ENCODE measurements around the gene UBA6. TPM values are rescaled to one million over a fixed set of nuclear protein-coding genes. Genes with fewer than 3 reads are reported as not detected.

Gene UBA6
- total RNA-seq, 2 donors from 2014 or later: 56.0 to 130 TPM

GRCh38 chr4:67682266-67682665 lies 18.7 kb downstream of the UBA6 start:
- Histone ChIP-seq H3K4me1 (replicated peaks) (no peaks in the 10 kb centered on the region), H3K27me3 (replicated peaks; ENCODE audit: insufficient read depth) (no peaks in the 10 kb centered on the region), H3K4me3 (no peak overlapping the region), H3K36me3 (no peaks in the 10 kb centered on the region), H3K27ac (no peak overlapping the region), H3K9me3 (no peaks in the 10 kb centered on the region)
- WGBS: 81% methylated on average over 1 of the region's 1 CpG
- TF ChIP-seq, protein P1, sequence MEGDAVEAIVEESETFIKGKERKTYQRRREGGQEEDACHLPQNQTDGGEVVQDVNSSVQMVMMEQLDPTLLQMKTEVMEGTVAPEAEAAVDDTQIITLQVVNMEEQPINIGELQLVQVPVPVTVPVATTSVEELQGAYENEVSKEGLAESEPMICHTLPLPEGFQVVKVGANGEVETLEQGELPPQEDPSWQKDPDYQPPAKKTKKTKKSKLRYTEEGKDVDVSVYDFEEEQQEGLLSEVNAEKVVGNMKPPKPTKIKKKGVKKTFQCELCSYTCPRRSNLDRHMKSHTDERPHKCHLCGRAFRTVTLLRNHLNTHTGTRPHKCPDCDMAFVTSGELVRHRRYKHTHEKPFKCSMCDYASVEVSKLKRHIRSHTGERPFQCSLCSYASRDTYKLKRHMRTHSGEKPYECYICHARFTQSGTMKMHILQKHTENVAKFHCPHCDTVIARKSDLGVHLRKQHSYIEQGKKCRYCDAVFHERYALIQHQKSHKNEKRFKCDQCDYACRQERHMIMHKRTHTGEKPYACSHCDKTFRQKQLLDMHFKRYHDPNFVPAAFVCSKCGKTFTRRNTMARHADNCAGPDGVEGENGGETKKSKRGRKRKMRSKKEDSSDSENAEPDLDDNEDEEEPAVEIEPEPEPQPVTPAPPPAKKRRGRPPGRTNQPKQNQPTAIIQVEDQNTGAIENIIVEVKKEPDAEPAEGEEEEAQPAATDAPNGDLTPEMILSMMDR (IDR thresholded peaks at IDR 0.05): no peak
- TF ChIP-seq POLR2A (IDR thresholded peaks at IDR 0.05): no peak
- TF ChIP-seq POLR2AphosphoS5 (IDR thresholded peaks at IDR 0.05): no peak
- intact Hi-C loops (cut with DNase I): no loop called here
- DNase-seq (ENCODE audit: low spot score): no peak

GRCh38 chr4:67680581-67681222 lies 20.3 kb downstream of the UBA6 start:
- Histone ChIP-seq H3K36me3 (no peaks in the 10 kb centered on the region), H3K27me3 (replicated peaks; ENCODE audit: insufficient read depth) (no peaks in the 10 kb centered on the region), H3K9me3 (no peaks in the 10 kb centered on the region), H3K4me1 (replicated peaks) (no peaks in the 10 kb centered on the region), H3K4me3 (no peak overlapping the region), H3K27ac (no peak overlapping the region)
- TF ChIP-seq, protein P1 (IDR thresholded peaks at IDR 0.05): no peak
- TF ChIP-seq POLR2A (IDR thresholded peaks at IDR 0.05) (no peak), POLR2AphosphoS5 (IDR thresholded peaks at IDR 0.05) (no peak)
- no peak for DNase-seq (ENCODE audit: low spot score)
- WGBS: 93% methylated on average over 2 of the region's 2 CpGs
- intact Hi-C loops (cut with DNase I): no loop called here

GRCh38 chr4:67678612-67679011 lies 22.3 kb downstream of the UBA6 start:
- intact Hi-C loops (cut with DNase I): no loop called here
- H3K36me3 ChIP-seq: no peaks in the 10 kb centered on the region

DNA sequence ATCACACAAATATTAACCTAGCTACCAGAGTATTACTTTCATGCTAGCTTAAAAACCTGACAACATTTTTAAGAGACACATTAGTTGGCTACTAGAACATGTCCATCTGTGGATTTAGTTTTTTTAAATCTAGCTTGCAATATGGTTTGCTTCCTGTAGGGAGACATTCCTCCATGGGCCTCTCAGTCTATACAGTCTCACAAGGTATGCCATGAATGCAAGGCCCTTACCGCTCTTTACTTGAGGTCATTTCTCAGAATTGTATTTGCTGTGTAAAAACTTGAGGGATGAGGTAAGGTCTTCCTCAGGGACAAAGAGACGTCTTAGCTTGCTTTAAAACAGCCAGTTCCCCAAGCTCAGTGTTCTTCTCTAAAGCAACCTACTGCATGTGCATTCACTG lies 26.9 kb downstream of the UBA6 start:
- intact Hi-C loops (cut with DNase I): no loop called here
- H3K4me3 ChIP-seq: no peak overlapping the region
- no peak overlapping the region for H3K27ac ChIP-seq
- no peaks in the 10 kb centered on the region for H3K4me1 ChIP-seq (replicated peaks)
- TF ChIP-seq POLR2AphosphoS5 (IDR thresholded peaks at IDR 0.05) (no peak), POLR2A (IDR thresholded peaks at IDR 0.05) (no peak)
- TF ChIP-seq, protein P1 (IDR thresholded peaks at IDR 0.05): no peak
- no peaks in the 10 kb centered on the region for H3K9me3 ChIP-seq
- DNase-seq (ENCODE audit: low spot score): no peak
- 93% methylated on average over 2 of the region's 2 CpGs for WGBS
- no peaks in the 10 kb centered on the region for H3K36me3 ChIP-seq
- H3K27me3 ChIP-seq (replicated peaks; ENCODE audit: insufficient read depth): no peaks in the 10 kb centered on the region

More at GRCh38 chr4:67678612-67679011, 22.3 kb downstream of the UBA6 start:
- Histone ChIP-seq H3K27me3 (replicated peaks; ENCODE audit: insufficient read depth) (no peaks in the 10 kb centered on the region), H3K4me1 (replicated peaks) (no peaks in the 10 kb centered on the region), H3K4me3 (no peak overlapping the region), H3K9me3 (no peaks in the 10 kb centered on the region), H3K27ac (no peak overlapping the region)
- DNase-seq (ENCODE audit: low spot score): no peak
- TF ChIP-seq POLR2AphosphoS5 (IDR thresholded peaks at IDR 0.05): no peak
- TF ChIP-seq POLR2A (IDR thresholded peaks at IDR 0.05): no peak
- TF ChIP-seq, protein P1 (IDR thresholded peaks at IDR 0.05): no peak
- 80% methylated on average over 2 of the region's 2 CpGs for WGBS

- TF ChIP-seq, protein P1 (IDR thresholded peaks at IDR 0.05): no peak
- Histone ChIP-seq H3K4me1 (replicated peaks) (no peaks in the 10 kb centered on the region), H3K27ac (no peak overlapping the region), H3K36me3 (no peaks in the 10 kb centered on the region), H3K9me3 (no peaks in the 10 kb centered on the region), H3K4me3 (no peak overlapping the region), H3K27me3 (replicated peaks; ENCODE audit: insufficient read depth) (no peaks in the 10 kb centered on the region)
- 94% methylated on average over 3 of the region's 3 CpGs for WGBS
- intact Hi-C loops (cut with DNase I): no loop called here
- no peak for DNase-seq (ENCODE audit: low spot score)
Observed at GRCh38 chr4:67668315-67668714, 32.6 kb downstream of the UBA6 start.
